DOHH2 (cell line): ENCODE measurements around the gene SHROOM3.

Experiments used
- EZH2phosphoT487 ChIP-seq: fragments of 200-600 bp; sonication (generic); IDR thresholded peaks from 2 replicates; pipeline ENCODE4 v1.6.1; 2017; ENCODE audit warnings: borderline replicate concordance, mild to moderate bottlenecking, antibody characterized with exemption, low read length, moderate library complexity, mixed read lengths
- TF ChIP-seq, protein P1 (sequence below): fragments of 200-600 bp; sonication (generic); IDR thresholded peaks from one replicate; pipeline ENCODE4 v1.5.1; 2014; ENCODE audit warnings: antibody characterized with exemption, mild to moderate bottlenecking, low read depth, low read length; ENCODE audit not compliant: poor library complexity, severe bottlenecking

DNA sequence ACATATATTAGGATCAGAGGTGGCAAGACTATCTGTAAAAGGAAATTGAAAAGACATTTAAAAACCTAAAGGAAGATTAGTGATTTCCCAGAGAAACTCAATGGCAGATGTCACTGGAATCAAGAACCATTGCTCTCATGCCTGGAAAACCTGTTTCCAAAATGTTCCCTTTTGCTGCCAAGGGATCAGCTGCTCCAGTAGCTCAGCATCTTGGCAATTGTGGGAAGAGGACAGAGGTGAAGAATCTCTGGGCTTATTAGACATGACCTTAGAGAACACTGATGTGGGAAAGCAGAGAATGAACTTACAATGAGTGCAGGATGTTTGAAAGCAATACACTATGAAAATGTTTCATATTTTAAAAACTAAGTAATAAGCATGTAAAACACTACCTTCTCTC lies 98.3 kb downstream of the SHROOM3 start:
- TF ChIP-seq, protein P1, sequence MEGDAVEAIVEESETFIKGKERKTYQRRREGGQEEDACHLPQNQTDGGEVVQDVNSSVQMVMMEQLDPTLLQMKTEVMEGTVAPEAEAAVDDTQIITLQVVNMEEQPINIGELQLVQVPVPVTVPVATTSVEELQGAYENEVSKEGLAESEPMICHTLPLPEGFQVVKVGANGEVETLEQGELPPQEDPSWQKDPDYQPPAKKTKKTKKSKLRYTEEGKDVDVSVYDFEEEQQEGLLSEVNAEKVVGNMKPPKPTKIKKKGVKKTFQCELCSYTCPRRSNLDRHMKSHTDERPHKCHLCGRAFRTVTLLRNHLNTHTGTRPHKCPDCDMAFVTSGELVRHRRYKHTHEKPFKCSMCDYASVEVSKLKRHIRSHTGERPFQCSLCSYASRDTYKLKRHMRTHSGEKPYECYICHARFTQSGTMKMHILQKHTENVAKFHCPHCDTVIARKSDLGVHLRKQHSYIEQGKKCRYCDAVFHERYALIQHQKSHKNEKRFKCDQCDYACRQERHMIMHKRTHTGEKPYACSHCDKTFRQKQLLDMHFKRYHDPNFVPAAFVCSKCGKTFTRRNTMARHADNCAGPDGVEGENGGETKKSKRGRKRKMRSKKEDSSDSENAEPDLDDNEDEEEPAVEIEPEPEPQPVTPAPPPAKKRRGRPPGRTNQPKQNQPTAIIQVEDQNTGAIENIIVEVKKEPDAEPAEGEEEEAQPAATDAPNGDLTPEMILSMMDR, result no peak
- no peak for TF ChIP-seq EZH2phosphoT487
